Right atrium auricular region (tissue), 2 donors: ENCODE results near the gene FAM163B. TPM values are rescaled to one million over a fixed set of nuclear protein-coding genes. Genes with fewer than 3 reads are reported as not detected.

ENCODE experiments used
- DNase-seq: peaks from one replicate; pipeline ENCODE4 v3.0.0-alpha.2; 2019; ENCODE audit warnings: low spot score
- H3K27ac ChIP-seq, 2 donors: fragments of 200-600 bp; sonication (generic); 1 replicate in 1 of 2; 2 replicates in 1 of 2; pipeline ENCODE4 v1.5.1; 2016 to 2019
- H3K27me3 ChIP-seq, 2 donors: fragments of 200-600 bp; sonication (generic); one replicate each; pipeline versions ENCODE4 v1.5.1 to v1.6.0; 2017 to 2019
- H3K36me3 ChIP-seq: fragments of 200-600 bp; sonication (generic); one replicate; pipeline ENCODE4 v1.5.1; 2016
- H3K4me1 ChIP-seq, 2 donors: fragments of 200-600 bp; sonication (generic); one replicate each; pipeline versions ENCODE4 v1.5.1 to v1.6.0; 2017 to 2019
- H3K4me3 ChIP-seq, 2 donors: fragments of 200-600 bp; sonication (generic); 1 replicate in 1 of 2; 2 replicates in 1 of 2; pipeline ENCODE4 v1.5.1; 2017 to 2019; ENCODE audit warnings: mild to moderate bottlenecking in 1 of 2, moderate library complexity in 1 of 2
- H3K9me3 ChIP-seq, 2 donors: fragments of 200-600 bp; sonication (generic); one replicate each; pipeline ENCODE4 v1.5.1; 2019
- total RNA-seq, 2 donors: library from RNA; depleted of rRNA; stranded (reverse); fragments of >200 nt; gene quantifications; one replicate each; pipeline ENCODE4 v1.1.0, GENCODE V29; 2016
- TF ChIP-seq, protein P1 (sequence below), 2 donors: fragments of 200-600 bp; sonication (generic); IDR thresholded peaks; one replicate each; pipeline ENCODE4 v1.5.1; 2019; ENCODE audit warnings: antibody characterized with exemption in 2 of 2

FAM163B gene
- total RNA-seq, 2 donors from 2014 or later, result 1.7 TPM; not detected in 1

DNA sequence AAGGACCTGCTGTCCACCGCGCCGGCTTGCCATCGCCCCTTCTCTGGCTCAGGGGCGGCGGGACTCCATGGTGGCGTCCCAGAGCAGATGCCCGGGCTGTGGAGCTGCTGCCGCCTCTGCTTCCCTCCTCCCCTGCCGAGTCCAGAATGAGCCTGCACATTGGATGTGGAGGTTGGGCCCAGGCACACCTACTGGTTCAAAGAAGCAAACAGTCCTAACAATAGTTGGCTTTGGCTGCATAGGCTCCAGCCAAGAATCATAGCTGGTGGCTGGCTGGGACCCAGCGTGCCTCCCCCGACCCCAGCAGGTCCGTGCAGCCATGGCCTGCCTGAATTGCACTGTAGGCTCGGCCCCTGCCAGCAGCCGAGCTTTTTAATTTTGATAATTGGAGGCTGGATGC, 48.9 kb downstream of the FAM163B start:
- no peak for DNase-seq
- H3K4me1 ChIP-seq, result peaks cover 0 to 56% of the 10 kb centered on the region in 2 donors
- no peaks in the 10 kb centered on the region for H3K36me3 ChIP-seq
- TF ChIP-seq, protein P1, sequence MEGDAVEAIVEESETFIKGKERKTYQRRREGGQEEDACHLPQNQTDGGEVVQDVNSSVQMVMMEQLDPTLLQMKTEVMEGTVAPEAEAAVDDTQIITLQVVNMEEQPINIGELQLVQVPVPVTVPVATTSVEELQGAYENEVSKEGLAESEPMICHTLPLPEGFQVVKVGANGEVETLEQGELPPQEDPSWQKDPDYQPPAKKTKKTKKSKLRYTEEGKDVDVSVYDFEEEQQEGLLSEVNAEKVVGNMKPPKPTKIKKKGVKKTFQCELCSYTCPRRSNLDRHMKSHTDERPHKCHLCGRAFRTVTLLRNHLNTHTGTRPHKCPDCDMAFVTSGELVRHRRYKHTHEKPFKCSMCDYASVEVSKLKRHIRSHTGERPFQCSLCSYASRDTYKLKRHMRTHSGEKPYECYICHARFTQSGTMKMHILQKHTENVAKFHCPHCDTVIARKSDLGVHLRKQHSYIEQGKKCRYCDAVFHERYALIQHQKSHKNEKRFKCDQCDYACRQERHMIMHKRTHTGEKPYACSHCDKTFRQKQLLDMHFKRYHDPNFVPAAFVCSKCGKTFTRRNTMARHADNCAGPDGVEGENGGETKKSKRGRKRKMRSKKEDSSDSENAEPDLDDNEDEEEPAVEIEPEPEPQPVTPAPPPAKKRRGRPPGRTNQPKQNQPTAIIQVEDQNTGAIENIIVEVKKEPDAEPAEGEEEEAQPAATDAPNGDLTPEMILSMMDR (IDR thresholded peaks at IDR 0.05), result no peak
- H3K4me3 ChIP-seq, result no peak overlapping the region
- no peak overlapping the region for H3K27ac ChIP-seq
- H3K27me3 ChIP-seq, result no peaks in the 10 kb centered on the region
- no peaks in the 10 kb centered on the region for H3K9me3 ChIP-seq

DNA sequence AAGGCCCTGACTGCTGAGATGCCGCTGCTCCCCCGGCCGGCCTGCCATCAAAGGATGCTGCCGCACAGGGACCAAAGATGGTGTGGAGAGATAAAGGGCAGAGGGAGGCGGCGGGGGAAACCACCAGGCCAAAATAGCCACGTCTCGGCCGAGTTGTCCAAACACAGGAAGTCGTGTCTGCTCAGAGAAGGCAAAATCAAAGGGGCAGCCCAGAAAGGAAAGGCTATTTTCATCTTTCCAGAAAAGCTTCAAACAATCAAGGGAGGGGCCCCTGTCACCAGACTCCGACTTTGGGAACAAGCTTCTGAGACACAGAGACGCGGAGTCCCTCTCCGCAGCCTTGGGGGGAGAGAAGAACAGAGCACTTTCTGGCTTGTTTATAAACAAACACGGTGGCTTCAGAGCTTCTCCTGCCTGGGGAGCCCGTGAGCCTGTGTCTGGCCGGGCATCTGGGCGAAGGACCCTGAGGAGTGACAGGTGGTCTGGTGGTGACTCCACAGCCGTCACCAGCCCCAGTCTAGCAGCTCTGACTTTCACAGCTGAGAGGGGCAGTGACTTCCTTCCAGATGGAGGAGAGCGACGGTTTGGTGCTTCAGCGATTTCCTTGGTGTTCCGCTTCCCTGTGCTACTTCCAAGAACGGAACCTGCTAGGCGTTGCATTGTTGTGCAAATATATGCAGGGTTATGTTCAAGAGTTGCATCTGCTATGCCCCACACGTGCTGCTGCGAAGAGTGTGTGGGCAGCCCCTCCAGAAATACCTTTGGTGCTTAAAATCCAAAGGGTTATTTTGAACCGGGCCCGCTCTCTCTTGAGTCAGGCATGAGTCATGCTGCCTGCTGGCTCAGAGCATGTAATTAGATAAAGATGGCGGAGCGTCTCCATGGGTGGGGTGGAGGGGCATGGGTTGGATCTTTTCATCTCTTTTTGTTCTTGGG, 50.7 kb downstream of the FAM163B start:
- H3K4me3 ChIP-seq, result no peak overlapping the region
- peak overlapping the region; percentile 59 to 79 for H3K27ac ChIP-seq
- peaks cover 0 to 48% of the 10 kb centered on the region in 2 donors for H3K4me1 ChIP-seq
- H3K27me3 ChIP-seq, result no peaks in the 10 kb centered on the region
- H3K9me3 ChIP-seq, result no peaks in the 10 kb centered on the region
- no peaks in the 10 kb centered on the region for H3K36me3 ChIP-seq
- TF ChIP-seq, protein P1 (IDR thresholded peaks at IDR 0.05), result no peak
- peak; percentile 88 for DNase-seq

DNA sequence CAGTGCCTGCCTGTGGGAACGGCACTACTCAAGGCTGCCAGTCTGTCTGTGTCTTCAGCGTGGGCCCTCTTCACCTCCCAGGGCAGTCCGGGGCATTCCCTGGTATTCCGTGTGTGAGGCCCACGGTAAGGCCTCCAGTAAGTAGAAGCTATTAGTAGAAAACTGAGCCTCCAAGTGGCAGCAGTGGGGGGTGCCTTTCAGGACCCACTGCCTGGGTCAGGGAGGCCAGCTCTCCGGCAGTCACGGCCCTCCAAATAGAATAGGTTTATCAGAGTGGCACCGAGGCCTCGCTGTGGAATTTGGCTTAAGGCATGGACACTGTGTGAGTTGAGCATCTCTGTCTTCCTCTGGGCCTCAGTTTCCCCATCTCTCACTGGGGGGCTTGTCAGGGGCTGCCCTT, 51.6 kb downstream of the FAM163B start:
- peaks cover 0 to 40% of the 10 kb centered on the region in 2 donors for H3K4me1 ChIP-seq
- TF ChIP-seq, protein P1 (IDR thresholded peaks at IDR 0.05), result no peak
- H3K9me3 ChIP-seq, result no peaks in the 10 kb centered on the region
- no peak for DNase-seq
- H3K4me3 ChIP-seq, result no peak overlapping the region
- H3K27ac ChIP-seq, result peak overlapping the region; percentile 59 to 79
- H3K36me3 ChIP-seq, result no peaks in the 10 kb centered on the region
- H3K27me3 ChIP-seq, result no peaks in the 10 kb centered on the region

DNA sequence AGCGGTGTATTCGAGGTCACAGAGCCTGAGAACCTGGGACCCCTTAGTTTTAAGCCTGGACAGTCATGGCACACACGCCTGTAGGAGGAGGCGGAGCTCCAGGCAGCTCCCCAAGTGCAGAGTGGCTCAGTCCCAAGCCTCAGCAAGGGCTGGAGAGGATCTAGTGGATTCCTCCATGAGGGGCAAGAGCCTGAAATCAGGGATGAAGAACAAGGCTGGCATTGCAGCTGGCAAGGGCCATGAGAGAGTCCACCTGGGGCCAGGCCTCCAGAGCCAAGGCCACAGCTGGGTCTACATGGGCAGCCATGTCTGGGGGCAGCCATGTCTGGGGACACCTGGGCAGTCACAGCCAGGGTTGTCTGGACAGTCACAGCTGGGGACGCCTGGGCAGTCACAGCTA, 52.8 kb downstream of the FAM163B start:
- Histone ChIP-seq H3K4me1 (peaks cover 0 to 40% of the 10 kb centered on the region in 2 donors), H3K4me3 (no peak overlapping the region)

DNA sequence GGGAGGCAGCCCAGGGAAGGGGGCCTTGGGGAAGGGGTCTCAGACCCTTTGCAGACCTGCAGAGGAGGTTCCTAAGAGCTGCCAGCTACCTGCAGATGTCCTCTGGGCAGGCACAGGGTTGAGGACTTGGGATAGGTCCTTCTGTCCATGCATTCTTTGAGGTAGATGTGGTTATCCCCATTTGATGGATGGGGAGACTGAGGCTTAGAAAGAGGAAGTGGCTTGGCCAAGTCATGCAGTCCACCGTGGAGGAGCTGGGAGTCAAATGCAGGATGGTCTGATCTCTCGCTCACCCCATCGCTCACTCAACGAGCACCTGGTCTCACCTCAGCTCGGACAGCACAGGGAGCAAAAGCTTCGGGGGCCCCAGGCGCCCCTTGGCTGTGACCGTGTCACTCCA, 54.5 kb downstream of the FAM163B start:
- Histone ChIP-seq H3K27me3 (no peaks in the 10 kb centered on the region), H3K27ac (no peak overlapping the region), H3K4me3 (no peak overlapping the region), H3K9me3 (no peaks in the 10 kb centered on the region), H3K36me3 (no peaks in the 10 kb centered on the region), H3K4me1 (peaks cover 0 to 26% of the 10 kb centered on the region in 2 donors)
- TF ChIP-seq, protein P1 (IDR thresholded peaks at IDR 0.05), result no peak
- no peak for DNase-seq

More for the DNA sequence above, 52.8 kb downstream of the FAM163B start:
- DNase-seq, result no peak
- Histone ChIP-seq H3K27me3 (no peaks in the 10 kb centered on the region), H3K36me3 (no peaks in the 10 kb centered on the region), H3K27ac (no peak overlapping the region), H3K9me3 (no peaks in the 10 kb centered on the region)
- TF ChIP-seq, protein P1 (IDR thresholded peaks at IDR 0.05), result no peak
